ENCODE measurements around the gene TNFAIP8L3.

Gene TNFAIP8L3

GRCh38 chr15:51087513-51087912 lies 7.2 kb downstream of the TNFAIP8L3 start:
- no peak overlapping the region for H3K4me3 ChIP-seq (ENCODE audit: low read length, poor library complexity, severe bottlenecking)
- H3K27me3 ChIP-seq (ENCODE audit: insufficient read depth, low read length, poor library complexity, severe bottlenecking): no peaks in the 10 kb centered on the region
- no peak overlapping the region for H3K4me2 ChIP-seq (ENCODE audit: low read depth, low read length, poor library complexity, severe bottlenecking)
- no peaks in the 10 kb centered on the region for H3K4me1 ChIP-seq (ENCODE audit: insufficient read depth, low read length, poor library complexity, severe bottlenecking)
- TF ChIP-seq CTCF (conservative IDR thresholded peaks at IDR 0.05; ENCODE audit: low read length) (no peak), EZH2phosphoT487 (IDR thresholded peaks at IDR 0.05; ENCODE audit: borderline replicate concordance) (no peak)
- no peaks in the 10 kb centered on the region for H3F3A ChIP-seq (ENCODE audit: low read depth)
- no peaks in the 10 kb centered on the region for H3K9me3 ChIP-seq (ENCODE audit: insufficient read depth, low read depth, low read length)
- no peaks in the 10 kb centered on the region for H3K9me2 ChIP-seq (replicated peaks; ENCODE audit: low read depth, low read length)
- H3K79me2 ChIP-seq (ENCODE audit: insufficient read depth, low read length): no peaks in the 10 kb centered on the region
- H4K20me1 ChIP-seq (ENCODE audit: insufficient read depth, low read length, poor library complexity, severe bottlenecking): no peaks in the 10 kb centered on the region
- H3K9ac ChIP-seq (ENCODE audit: low read depth, low read length, poor library complexity, severe bottlenecking): no peak overlapping the region
- H3K36me3 ChIP-seq (ENCODE audit: insufficient read depth, low read length): no peaks in the 10 kb centered on the region
- H2AFZ ChIP-seq (ENCODE audit: low read length): no peak overlapping the region

GRCh38 chr15:51086409-51086808 lies 8.3 kb downstream of the TNFAIP8L3 start:
- Histone ChIP-seq H3F3A (ENCODE audit: low read depth) (no peaks in the 10 kb centered on the region), H3K79me2 (ENCODE audit: insufficient read depth, low read length) (no peaks in the 10 kb centered on the region), H3K27me3 (ENCODE audit: insufficient read depth, low read length, poor library complexity, severe bottlenecking) (no peaks in the 10 kb centered on the region), H2AFZ (ENCODE audit: low read length) (no peak overlapping the region), H3K9ac (ENCODE audit: low read depth, low read length, poor library complexity, severe bottlenecking) (no peak overlapping the region), H3K9me3 (ENCODE audit: insufficient read depth, low read depth, low read length) (no peaks in the 10 kb centered on the region), H3K4me3 (ENCODE audit: low read length, poor library complexity, severe bottlenecking) (no peak overlapping the region), H3K4me2 (ENCODE audit: low read depth, low read length, poor library complexity, severe bottlenecking) (no peak overlapping the region), H3K4me1 (ENCODE audit: insufficient read depth, low read length, poor library complexity, severe bottlenecking) (no peaks in the 10 kb centered on the region), H4K20me1 (ENCODE audit: insufficient read depth, low read length, poor library complexity, severe bottlenecking) (no peaks in the 10 kb centered on the region), H3K9me2 (replicated peaks; ENCODE audit: low read depth, low read length) (no peaks in the 10 kb centered on the region), H3K36me3 (ENCODE audit: insufficient read depth, low read length) (no peaks in the 10 kb centered on the region)
- TF ChIP-seq CTCF (conservative IDR thresholded peaks at IDR 0.05; ENCODE audit: low read length): no peak
- no peak for TF ChIP-seq EZH2phosphoT487 (IDR thresholded peaks at IDR 0.05; ENCODE audit: borderline replicate concordance)

- TF ChIP-seq EZH2phosphoT487 (IDR thresholded peaks at IDR 0.05; ENCODE audit: borderline replicate concordance) (no peak), CTCF (conservative IDR thresholded peaks at IDR 0.05; ENCODE audit: low read length) (no peak)
These were observed 8.9 kb downstream of the TNFAIP8L3 start for GRCh38 chr15:51085764-51086163.

More at GRCh38 chr15:51085764-51086163, 8.9 kb downstream of the TNFAIP8L3 start:
- H2AFZ ChIP-seq (ENCODE audit: low read length): no peak overlapping the region
- H3K27me3 ChIP-seq (ENCODE audit: insufficient read depth, low read length, poor library complexity, severe bottlenecking): no peaks in the 10 kb centered on the region
- no peaks in the 10 kb centered on the region for H3F3A ChIP-seq (ENCODE audit: low read depth)
- no peaks in the 10 kb centered on the region for H4K20me1 ChIP-seq (ENCODE audit: insufficient read depth, low read length, poor library complexity, severe bottlenecking)
- no peaks in the 10 kb centered on the region for H3K4me1 ChIP-seq (ENCODE audit: insufficient read depth, low read length, poor library complexity, severe bottlenecking)
- no peak overlapping the region for H3K4me3 ChIP-seq (ENCODE audit: low read length, poor library complexity, severe bottlenecking)
- H3K9me2 ChIP-seq (replicated peaks; ENCODE audit: low read depth, low read length): no peaks in the 10 kb centered on the region
- no peak overlapping the region for H3K9ac ChIP-seq (ENCODE audit: low read depth, low read length, poor library complexity, severe bottlenecking)
- H3K36me3 ChIP-seq (ENCODE audit: insufficient read depth, low read length): no peaks in the 10 kb centered on the region
- H3K9me3 ChIP-seq (ENCODE audit: insufficient read depth, low read depth, low read length): no peaks in the 10 kb centered on the region
- no peaks in the 10 kb centered on the region for H3K79me2 ChIP-seq (ENCODE audit: insufficient read depth, low read length)
- H3K4me2 ChIP-seq (ENCODE audit: low read depth, low read length, poor library complexity, severe bottlenecking): no peak overlapping the region

Data from Loucy (cell line).